HEK293T (cell line): Measurements from ENCODE around the gene AVPR2.

Experiments used
- BHLHE40 ChIP-seq: fragments of 450-650 bp; IDR thresholded peaks from 2 replicates; pipeline ENCODE4 v1.6.1; 2016; ENCODE audit warnings: mild to moderate bottlenecking, moderate library complexity, borderline replicate concordance
- CTBP1 ChIP-seq: fragments of 450-650 bp; IDR thresholded peaks from 2 replicates; pipeline ENCODE4 v1.6.1; 2016; ENCODE audit warnings: borderline replicate concordance
- ELF4 ChIP-seq: fragments of 450-650 bp; IDR thresholded peaks from 2 replicates; pipeline ENCODE4 v1.6.1; 2017; ENCODE audit warnings: antibody characterized with exemption
- FOXA1 ChIP-seq: fragments of 450-650 bp; IDR thresholded peaks from 2 replicates; pipeline ENCODE4 v1.6.1; 2016; ENCODE audit warnings: mild to moderate bottlenecking
- FOXK2 ChIP-seq: fragments of 450-650 bp; IDR thresholded peaks from 2 replicates; pipeline ENCODE4 v1.6.1; 2016; ENCODE audit warnings: mild to moderate bottlenecking
- FOXM1 ChIP-seq: fragments of 450-650 bp; IDR thresholded peaks from 2 replicates; pipeline ENCODE4 v1.6.1; 2017; ENCODE audit warnings: mild to moderate bottlenecking, borderline replicate concordance
- L3MBTL2 ChIP-seq: fragments of 450-650 bp; conservative IDR thresholded peaks from 2 replicates; pipeline ENCODE4 v1.6.1; 2016; ENCODE audit warnings: mild to moderate bottlenecking
- LEF1 ChIP-seq: fragments of 450-650 bp; IDR thresholded peaks from 2 replicates; pipeline ENCODE4 v1.6.1; 2017; ENCODE audit warnings: mild to moderate bottlenecking, borderline replicate concordance
- SP1 ChIP-seq: fragments of 450-650 bp; IDR thresholded peaks from 2 replicates; pipeline ENCODE4 v1.6.1; 2017

DNA sequence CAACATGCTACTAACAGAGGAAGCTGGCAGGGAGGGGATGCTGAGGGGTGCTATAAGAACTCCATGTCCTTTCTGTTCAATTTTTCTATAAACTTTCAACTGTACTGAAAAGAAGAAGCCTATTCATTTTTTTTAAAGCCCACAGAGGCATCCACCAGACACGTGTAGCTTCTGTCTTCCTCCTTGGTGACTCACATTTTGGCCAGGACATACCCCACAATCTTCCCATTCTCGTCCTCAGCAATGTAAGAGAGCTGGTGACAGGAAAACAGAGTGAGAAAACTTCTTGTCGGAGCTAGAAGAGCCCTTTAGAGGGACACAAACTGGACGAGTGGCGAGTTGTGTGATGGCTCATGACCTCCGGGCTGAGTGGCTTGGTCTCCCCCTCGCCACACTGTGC, 29.3 kb downstream of the AVPR2 start:
- TF ChIP-seq LEF1: no peak
- no peak for TF ChIP-seq CTBP1
- no peak for TF ChIP-seq SP1
- no peak for TF ChIP-seq FOXM1
- TF ChIP-seq FOXA1: no peak
- TF ChIP-seq L3MBTL2: no peak
- TF ChIP-seq BHLHE40: no peak
- TF ChIP-seq ELF4: no peak
- TF ChIP-seq FOXK2: no peak
